ENCODE data around the gene ERBB4.
A peak's percentile ranks its signal among the peaks of the same experiment; 100 is the strongest.

ERBB4 gene

DNA sequence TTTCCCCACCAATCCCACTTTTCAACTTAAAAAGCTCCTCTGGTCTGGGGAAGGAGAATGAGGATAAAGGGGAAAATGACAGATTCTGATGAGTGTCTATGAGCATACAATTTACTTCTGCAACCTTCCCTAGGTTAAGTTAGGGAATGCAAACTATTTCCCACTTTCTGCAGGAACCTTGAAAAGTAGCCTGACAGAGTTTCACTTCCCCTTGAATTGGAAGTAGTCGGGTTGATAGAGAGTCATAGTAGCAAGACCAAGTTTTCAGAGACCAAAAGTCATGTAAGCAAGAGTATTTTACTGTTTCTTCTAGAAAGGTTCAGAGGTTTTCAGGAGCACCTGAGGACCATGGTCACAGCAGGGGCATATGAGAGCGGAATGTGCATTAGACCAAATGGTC is 1167.1 kb downstream of the ERBB4 start:
- Histone ChIP-seq H3K79me2 (ENCODE audit: control insufficient read depth, low read length) (no peaks in the 10 kb centered on the region), H3F3A (ENCODE audit: control insufficient read depth, insufficient read depth) (no peaks in the 10 kb centered on the region), H3K4me1 (ENCODE audit: control insufficient read depth, low read length) (peaks cover 60% of the 10 kb centered on the region), H3K36me3 (ENCODE audit: control insufficient read depth, low read length) (0 out of 2 replicates have a peak, but pooled peaks cover 3% of the 10 kb centered on the region), H3K27me3 (ENCODE audit: control insufficient read depth, low read length) (no peaks in the 10 kb centered on the region), H3K4me2 (ENCODE audit: low read length) (peak overlapping the region; percentile 48), H3K27ac (ENCODE audit: low read depth, low read length) (no peak overlapping the region), H3K9me2 (replicated peaks; ENCODE audit: control insufficient read depth, low read length) (no peaks in the 10 kb centered on the region), H4K20me1 (ENCODE audit: control insufficient read depth, insufficient read depth, low read depth, low read length) (no peaks in the 10 kb centered on the region), H3K9me3 (ENCODE audit: control insufficient read depth, insufficient read depth, low read length) (peaks cover 5% of the 10 kb centered on the region; the same call in 1 of the 2 replicates), H3K4me3 (ENCODE audit: low read length) (peak overlapping the region; percentile 13; the same call in 1 of the 2 replicates)
- TF ChIP-seq, protein P1, sequence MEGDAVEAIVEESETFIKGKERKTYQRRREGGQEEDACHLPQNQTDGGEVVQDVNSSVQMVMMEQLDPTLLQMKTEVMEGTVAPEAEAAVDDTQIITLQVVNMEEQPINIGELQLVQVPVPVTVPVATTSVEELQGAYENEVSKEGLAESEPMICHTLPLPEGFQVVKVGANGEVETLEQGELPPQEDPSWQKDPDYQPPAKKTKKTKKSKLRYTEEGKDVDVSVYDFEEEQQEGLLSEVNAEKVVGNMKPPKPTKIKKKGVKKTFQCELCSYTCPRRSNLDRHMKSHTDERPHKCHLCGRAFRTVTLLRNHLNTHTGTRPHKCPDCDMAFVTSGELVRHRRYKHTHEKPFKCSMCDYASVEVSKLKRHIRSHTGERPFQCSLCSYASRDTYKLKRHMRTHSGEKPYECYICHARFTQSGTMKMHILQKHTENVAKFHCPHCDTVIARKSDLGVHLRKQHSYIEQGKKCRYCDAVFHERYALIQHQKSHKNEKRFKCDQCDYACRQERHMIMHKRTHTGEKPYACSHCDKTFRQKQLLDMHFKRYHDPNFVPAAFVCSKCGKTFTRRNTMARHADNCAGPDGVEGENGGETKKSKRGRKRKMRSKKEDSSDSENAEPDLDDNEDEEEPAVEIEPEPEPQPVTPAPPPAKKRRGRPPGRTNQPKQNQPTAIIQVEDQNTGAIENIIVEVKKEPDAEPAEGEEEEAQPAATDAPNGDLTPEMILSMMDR (IDR thresholded peaks at IDR 0.05; ENCODE audit: low read depth, low read length, poor library complexity, severe bottlenecking), result no peak
- no peak for TF ChIP-seq EZH2phosphoT487 (IDR thresholded peaks at IDR 0.05; ENCODE audit: borderline replicate concordance, low read length)

DNA sequence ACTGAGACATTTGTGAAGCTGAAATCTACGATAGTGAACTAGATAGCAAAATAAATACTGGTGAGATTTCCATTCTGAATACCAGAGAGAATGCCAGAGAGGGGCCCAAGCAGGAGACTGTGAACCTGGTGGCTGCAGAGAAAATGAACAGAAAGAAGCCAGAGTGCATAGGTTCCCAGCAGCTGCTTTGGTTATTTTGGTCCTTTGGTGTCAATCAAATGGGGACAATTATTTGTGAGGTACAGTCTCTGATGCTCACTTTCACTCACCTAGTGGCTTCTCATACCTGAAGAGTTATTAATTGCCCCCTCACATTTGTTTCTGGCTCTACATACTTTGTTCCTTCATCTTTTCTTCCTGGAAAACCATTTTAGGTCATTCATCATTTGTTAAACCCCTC is 1170.1 kb downstream of the ERBB4 start:
- Histone ChIP-seq H3K27me3 (ENCODE audit: control insufficient read depth, low read length) (no peaks in the 10 kb centered on the region), H3K4me2 (ENCODE audit: low read length) (no peak overlapping the region; the same call in 1 of the 2 replicates), H3K9me2 (replicated peaks; ENCODE audit: control insufficient read depth, low read length) (no peaks in the 10 kb centered on the region), H3K79me2 (ENCODE audit: control insufficient read depth, low read length) (no peaks in the 10 kb centered on the region), H3K9me3 (ENCODE audit: control insufficient read depth, insufficient read depth, low read length) (peaks cover 17% of the 10 kb centered on the region), H3K27ac (ENCODE audit: low read depth, low read length) (no peak overlapping the region), H3K4me3 (ENCODE audit: low read length) (no peak overlapping the region), H3K4me1 (ENCODE audit: control insufficient read depth, low read length) (peaks cover 73% of the 10 kb centered on the region), H4K20me1 (ENCODE audit: control insufficient read depth, insufficient read depth, low read depth, low read length) (no peaks in the 10 kb centered on the region), H3K36me3 (ENCODE audit: control insufficient read depth, low read length) (peaks cover 19% of the 10 kb centered on the region), H3F3A (ENCODE audit: control insufficient read depth, insufficient read depth) (peaks cover 16% of the 10 kb centered on the region)
- TF ChIP-seq, protein P1 (IDR thresholded peaks at IDR 0.05; ENCODE audit: low read depth, low read length, poor library complexity, severe bottlenecking), result no peak
- TF ChIP-seq EZH2phosphoT487 (IDR thresholded peaks at IDR 0.05; ENCODE audit: borderline replicate concordance, low read length), result no peak

DNA sequence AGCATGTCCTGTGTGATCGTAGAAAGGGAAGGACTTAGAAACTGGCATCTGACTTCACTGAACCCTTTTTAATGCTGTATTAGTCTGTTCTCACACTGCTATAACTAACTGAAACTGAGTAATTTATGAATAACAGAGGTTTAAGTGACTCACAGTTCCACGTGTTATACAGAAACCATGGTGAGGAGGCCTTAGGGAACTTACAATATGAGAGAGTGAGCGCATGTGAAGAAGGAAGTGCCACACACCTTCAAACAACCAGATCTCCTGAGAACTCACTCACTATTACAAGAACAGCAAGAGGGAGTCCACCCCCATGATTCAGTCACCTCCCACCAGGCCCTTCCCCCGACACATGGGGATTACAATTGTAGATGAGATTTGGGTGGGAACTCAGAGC is 1170.9 kb downstream of the ERBB4 start:
- Histone ChIP-seq H3K27me3 (ENCODE audit: control insufficient read depth, low read length) (no peaks in the 10 kb centered on the region), H3K4me1 (ENCODE audit: control insufficient read depth, low read length) (peaks cover 75% of the 10 kb centered on the region), H3K36me3 (ENCODE audit: control insufficient read depth, low read length) (peaks cover 27% of the 10 kb centered on the region), H3K4me3 (ENCODE audit: low read length) (0 out of 2 replicates have a peak overlapping the region, but pooled peaks have one; percentile 11), H3F3A (ENCODE audit: control insufficient read depth, insufficient read depth) (peaks cover 16% of the 10 kb centered on the region), H3K4me2 (ENCODE audit: low read length) (peak overlapping the region; percentile 9), H3K9me2 (replicated peaks; ENCODE audit: control insufficient read depth, low read length) (no peaks in the 10 kb centered on the region), H3K79me2 (ENCODE audit: control insufficient read depth, low read length) (no peaks in the 10 kb centered on the region), H3K27ac (ENCODE audit: low read depth, low read length) (no peak overlapping the region), H3K9me3 (ENCODE audit: control insufficient read depth, insufficient read depth, low read length) (peaks cover 25% of the 10 kb centered on the region), H4K20me1 (ENCODE audit: control insufficient read depth, insufficient read depth, low read depth, low read length) (no peaks in the 10 kb centered on the region)
- TF ChIP-seq, protein P1 (IDR thresholded peaks at IDR 0.05; ENCODE audit: low read depth, low read length, poor library complexity, severe bottlenecking), result no peak
- no peak for TF ChIP-seq EZH2phosphoT487 (IDR thresholded peaks at IDR 0.05; ENCODE audit: borderline replicate concordance, low read length)

Measured in DOHH2 (cell line).